HG03025 (cell line): ENCODE data around the gene DUSP22.
A peak's percentile ranks its signal among the peaks of the same experiment; 100 is the strongest.

Source experiments
- ATAC-seq: cut with Tn5 transposase; IDR thresholded peaks from one replicate; pipeline ENCODE4 v1.9.1; 2021; ENCODE audit warnings: mild to moderate bottlenecking, moderate library complexity; ENCODE audit not compliant: unreplicated experiment, low FRiP score

The DUSP22 gene

GRCh38 chr6:308307-308706 is 16.0 kb downstream of the DUSP22 start:
- no peak for ATAC-seq

DNA sequence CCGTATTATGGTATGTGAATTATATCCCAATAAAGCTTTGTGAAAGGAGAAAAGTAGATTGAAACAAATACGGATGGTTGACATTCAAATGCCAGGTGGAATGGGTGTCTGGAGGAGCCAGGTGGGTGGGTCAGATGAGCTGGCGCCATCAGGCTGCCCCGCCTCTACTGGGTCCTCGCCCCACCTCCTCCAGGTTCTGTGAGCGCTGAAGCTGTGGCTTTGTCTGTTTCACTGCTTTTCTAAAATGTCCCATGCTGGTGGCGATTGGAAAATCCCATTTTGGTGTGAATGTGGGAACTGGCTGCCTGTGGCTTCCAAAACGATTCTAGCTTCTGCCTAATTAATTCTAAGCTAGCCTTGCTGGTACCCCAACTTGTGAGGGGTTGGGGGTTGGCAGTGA is 16.5 kb downstream of the DUSP22 start:
- no peak for ATAC-seq

GRCh38 chr6:309947-310346 is 17.7 kb downstream of the DUSP22 start:
- no peak for ATAC-seq

- no peak for ATAC-seq
Measured at GRCh38 chr6:310671-311070, 18.4 kb downstream of the DUSP22 start.

DNA sequence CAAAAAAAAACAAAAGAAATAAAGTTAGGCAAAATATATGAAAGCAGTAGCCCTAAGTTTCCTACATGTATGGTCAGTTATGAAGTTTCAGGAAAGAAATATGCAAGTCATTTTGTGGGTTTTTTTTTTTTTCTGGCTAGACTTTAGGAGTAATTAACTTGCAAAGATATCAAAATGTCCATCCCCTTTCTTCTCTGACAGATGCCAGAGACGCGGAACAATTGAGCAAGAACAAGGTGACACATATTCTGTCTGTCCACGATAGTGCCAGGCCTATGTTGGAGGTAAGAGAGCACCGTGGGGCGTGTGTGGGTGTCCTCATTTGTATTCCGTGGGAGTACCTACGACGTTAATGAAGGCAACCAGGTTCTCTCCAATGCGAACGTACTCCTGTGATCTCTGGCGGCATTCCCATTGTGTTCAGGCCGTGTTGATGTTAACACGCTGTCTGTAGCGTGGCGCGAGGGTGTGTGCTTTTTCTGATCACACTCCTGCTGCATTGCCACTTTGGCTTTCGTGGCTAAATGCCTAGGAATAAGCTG is 19.5 kb downstream of the DUSP22 start:
- no peak for ATAC-seq

- no peak for ATAC-seq
Measured at GRCh38 chr6:313087-313486, 20.8 kb downstream of the DUSP22 start.

DNA sequence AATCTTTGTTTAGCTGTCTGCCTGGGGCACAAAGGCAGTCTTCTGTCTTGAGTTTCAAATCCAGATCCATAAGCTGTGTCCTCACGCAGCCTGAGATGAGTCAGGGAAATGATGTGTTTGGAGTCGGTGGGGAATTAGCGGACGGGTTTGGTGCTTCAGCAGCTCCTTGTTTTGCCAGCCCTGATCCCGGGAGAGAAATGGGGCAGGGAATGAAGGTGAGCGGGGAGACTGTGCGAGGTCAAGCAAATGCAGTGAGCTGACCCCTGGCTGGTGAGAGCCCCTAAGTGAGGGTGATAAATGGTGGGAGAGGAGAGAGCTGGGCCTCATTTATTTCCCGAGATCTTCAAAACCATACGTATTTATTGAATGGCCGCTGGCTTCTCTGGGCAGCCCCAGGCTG is 21.6 kb downstream of the DUSP22 start:
- no peak for ATAC-seq

GRCh38 chr6:314377-314776 is 22.1 kb downstream of the DUSP22 start:
- ATAC-seq = no peak

GRCh38 chr6:315226-315625 is 22.9 kb downstream of the DUSP22 start:
- ATAC-seq = no peak

DNA sequence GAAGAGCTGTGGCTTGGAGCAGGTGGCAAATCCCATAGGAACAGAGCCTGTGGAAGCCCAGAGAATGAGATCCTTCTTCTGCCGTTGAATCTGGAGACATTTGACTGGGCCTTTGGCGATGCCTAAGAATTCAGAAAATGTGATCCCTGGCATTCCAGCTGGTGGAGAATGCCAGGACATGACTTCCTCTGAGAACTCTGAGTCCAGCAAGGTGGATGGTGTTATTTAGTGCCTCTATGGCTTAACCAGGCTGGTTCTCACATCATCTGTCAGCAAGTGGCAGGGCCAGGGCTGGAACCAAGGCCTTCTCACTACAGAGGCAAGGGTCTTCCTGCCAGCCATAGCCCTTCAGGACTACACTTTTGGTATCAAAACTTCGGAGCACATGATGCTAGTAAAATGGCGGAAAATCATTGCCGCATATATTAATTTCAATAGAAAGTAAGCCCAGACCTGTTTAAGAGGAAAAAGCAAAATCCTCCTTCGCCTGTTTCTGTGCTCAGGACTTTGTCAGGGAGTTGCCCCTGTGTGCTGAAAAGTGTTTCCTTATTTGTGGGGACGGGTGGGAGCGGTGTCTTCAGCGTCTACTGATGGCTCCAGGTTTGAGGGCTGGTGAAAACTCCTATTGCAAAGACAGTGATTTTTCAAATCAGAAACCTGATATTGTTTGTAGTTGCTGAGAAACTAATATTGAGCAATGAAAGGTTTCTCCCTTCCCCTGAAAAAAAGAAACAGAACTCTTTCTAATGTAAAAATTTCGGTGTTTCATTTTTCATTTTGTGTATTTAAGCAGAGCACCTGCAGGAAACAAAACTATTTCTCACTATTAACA is 23.9 kb downstream of the DUSP22 start:
- ATAC-seq = no peak

DNA sequence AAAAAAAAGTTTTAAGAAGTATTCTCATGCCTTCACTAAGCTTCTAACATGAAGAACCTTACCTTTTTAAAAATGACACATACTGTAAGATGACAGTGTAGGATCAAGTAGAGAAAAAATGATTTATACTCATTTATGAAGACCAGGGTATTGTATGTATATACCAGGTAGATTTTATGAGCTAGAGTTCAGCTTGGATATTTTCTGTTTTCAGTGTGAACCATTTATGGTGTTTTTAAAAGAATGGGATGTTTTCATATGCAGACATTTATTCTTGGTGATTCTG is 24.4 kb downstream of the DUSP22 start:
- ATAC-seq = no peak

- no peak for ATAC-seq
Measured at GRCh38 chr6:317060-317447, 24.8 kb downstream of the DUSP22 start.

DNA sequence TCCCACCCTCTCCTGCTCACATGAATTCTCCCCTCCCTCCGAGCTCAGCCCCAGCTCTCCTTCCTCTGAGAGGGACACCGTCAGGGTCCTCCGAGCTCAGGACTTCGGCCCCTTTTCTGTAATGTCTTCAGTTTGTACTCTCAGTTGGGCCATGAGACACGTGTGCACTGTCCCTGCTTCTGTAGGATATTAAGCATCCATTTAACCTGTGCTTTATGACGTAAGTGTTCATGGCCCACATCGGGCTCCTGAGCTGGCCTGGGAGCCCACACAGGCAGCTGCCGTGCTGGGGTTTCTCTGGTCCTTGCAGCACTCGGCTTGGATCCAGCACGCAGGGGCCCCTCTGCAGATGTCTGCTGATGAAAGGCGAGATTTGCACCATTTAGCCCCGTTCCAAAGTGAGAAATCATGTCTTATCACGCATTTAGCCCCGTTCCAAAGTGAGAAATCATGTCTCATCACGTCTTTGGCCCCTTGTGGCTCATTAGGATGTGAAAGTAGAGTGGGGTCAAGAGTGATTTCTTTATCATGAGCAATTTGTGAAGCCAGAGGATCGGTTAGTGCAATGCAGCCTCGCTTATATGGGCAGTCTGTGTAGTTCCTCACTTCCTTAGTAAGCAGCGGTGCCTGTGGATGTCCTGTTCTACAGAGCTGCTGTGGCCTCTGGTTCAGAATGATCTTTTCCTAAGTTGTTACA is 25.3 kb downstream of the DUSP22 start:
- peak; percentile 26 for ATAC-seq

GRCh38 chr6:318243-318890 is 26.1 kb downstream of the DUSP22 start:
- ATAC-seq = no peak

DNA sequence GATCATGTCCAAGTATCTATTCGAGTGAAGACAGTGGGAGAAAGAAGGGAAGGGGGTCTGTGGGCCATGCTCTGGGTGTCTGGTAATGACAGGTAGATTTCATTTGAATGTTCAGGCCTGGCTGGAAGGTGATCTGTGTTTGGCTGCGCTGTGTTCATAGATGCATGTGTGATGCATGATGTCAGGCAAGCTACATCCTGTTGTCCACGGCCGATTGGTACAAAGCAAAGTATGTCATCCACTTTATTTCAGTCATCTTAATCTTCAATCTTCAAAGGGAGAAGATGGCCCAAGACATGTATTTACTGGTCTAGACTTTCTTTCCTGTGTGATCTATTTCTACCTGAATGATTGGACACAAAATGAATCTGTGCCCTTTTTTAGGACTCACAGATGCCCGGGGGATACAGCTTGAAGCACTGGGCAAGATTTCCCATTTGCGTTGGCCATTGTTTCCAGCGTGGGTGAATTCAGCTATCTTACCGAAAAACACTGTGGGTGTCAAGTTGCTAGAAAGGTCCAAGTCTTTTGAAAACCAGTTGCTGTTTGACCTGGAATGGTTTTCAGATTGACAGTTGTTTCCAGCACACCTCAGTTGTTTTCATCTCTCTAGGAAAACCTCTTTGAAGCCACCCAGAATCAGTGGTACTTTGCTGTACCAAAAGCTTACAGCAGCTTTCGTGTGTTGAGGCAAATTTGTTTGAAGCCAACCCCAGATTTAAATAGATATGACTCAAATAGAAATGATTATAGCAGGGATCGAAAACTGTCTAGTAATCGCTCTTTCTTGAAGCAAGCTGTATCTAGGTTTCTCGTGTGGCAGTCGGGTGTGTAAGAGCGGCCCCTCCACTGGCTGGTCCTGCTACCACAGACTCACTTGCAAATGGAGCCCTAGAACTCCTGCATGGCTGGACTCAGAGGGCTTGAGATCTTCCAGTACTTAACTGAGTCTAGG is 27.2 kb downstream of the DUSP22 start:
- ATAC-seq = peak; percentile 36

GRCh38 chr6:320351-321157 is 28.3 kb downstream of the DUSP22 start:
- no peak for ATAC-seq

GRCh38 chr6:321158-321438 is 28.8 kb downstream of the DUSP22 start:
- no peak for ATAC-seq

DNA sequence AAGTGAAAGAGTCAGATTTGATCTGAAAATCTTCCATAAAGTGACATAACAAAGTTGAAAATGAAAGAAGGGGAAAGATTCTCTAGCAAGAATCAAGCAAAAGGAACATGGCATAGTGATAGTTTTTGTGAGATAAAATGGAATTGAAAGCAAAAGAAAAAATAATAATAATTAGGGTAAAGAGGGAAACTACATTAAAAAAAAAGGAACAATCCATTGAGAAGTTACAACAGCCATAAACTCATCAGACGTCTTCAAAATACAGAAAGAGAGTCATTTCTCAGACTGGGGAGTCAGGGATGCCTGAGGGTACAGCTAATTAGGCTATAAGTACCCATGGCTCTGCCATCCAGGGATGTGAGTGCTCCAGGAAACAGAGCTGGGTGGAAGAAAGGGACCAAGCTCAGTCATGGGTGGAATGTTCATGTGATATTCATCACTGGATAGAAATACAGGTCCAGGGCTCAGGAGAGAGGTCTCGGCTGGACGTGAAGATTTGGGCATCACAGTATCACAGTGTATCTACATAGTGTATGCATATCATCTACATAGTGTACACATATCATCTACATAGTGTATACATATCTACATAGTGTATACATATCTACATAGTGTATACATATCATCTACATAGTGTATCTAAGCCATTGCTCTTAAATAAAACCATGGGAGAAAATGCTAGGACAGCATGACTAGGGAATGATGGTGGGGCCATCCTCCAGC is 29.4 kb downstream of the DUSP22 start:
- no peak for ATAC-seq

DNA sequence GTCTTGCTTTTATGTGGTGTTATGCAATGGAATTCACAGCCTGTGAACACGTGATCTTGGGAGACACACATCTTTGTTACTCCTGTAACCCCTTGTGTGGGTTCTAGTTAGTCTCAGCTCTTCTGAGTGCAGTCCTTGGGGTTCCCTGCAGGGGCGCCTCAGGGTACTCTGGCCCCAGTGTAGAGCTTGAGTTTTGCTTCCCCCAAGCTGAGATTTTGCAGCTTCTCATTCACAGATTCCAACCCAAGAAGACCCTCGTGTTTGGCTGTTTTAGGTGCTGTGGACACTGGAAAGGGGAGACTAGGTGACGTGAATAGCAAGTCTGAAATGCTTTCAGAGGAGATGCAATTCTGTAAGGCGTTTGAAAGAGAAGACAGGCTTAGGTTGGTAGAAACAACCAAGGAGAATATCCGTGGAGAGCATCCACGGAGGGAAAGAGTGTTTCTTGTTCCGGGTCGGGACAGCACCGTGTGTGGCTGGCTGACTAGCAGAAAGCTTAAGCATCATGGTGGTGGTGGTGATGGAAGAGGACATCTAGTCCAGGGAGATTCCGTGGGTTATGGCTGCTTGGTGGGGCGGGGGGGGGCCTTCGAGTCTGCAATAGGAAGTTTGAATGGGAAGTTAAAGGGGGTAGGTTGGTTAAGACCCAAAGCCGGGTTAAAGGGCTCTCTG is 30.1 kb downstream of the DUSP22 start:
- no peak for ATAC-seq
